KMS-11 (cell line): ENCODE results near the gene TNFAIP1.

Experiments
- H2AFZ ChIP-seq: fragments of 200-600 bp; sonication (generic); 2 replicates; pipeline ENCODE4 v1.6.1; 2016; ENCODE audit warnings: antibody characterized with exemption, mixed run types, low read depth
- H3K27ac ChIP-seq: fragments of 200-600 bp; sonication (generic); 2 replicates; pipeline ENCODE4 v1.6.1; 2016; ENCODE audit warnings: mild to moderate bottlenecking, mixed run types
- H3K27me3 ChIP-seq: fragments of 200-600 bp; sonication (generic); 2 replicates; pipeline ENCODE4 v1.6.1; 2017; ENCODE audit warnings: mild to moderate bottlenecking, low read depth, mixed run types, moderate library complexity; ENCODE audit not compliant: insufficient read depth
- H3K36me3 ChIP-seq: fragments of 200-600 bp; sonication (generic); 2 replicates; pipeline ENCODE4 v1.6.1; 2017; ENCODE audit warnings: mild to moderate bottlenecking, mixed run types; ENCODE audit not compliant: insufficient read depth
- H3K4me1 ChIP-seq: fragments of 200-600 bp; sonication (generic); 2 replicates; pipeline ENCODE4 v1.6.1; 2016; ENCODE audit warnings: mild to moderate bottlenecking, low read depth, mixed run types; ENCODE audit not compliant: poor library complexity, severe bottlenecking
- H3K4me2 ChIP-seq: fragments of 200-600 bp; sonication (generic); 2 replicates; pipeline ENCODE4 v1.7.0; 2016; ENCODE audit warnings: mild to moderate bottlenecking, mixed run types
- H3K4me3 ChIP-seq: fragments of 200-600 bp; sonication (generic); IDR thresholded peaks from 2 replicates; pipeline ENCODE4 v1.6.1; 2017; ENCODE audit warnings: low read depth, low read length, mixed read lengths; ENCODE audit not compliant: insufficient read depth
- H3K79me2 ChIP-seq: fragments of 200-600 bp; sonication (generic); 2 replicates; pipeline ENCODE4 v1.6.1; 2016; ENCODE audit warnings: low read depth, mixed run types; ENCODE audit not compliant: insufficient read depth
- H3K9ac ChIP-seq: fragments of 200-600 bp; sonication (generic); 2 replicates; pipeline ENCODE4 v1.6.1; 2016; ENCODE audit warnings: mild to moderate bottlenecking, mixed run types
- H4K20me1 ChIP-seq: fragments of 200-600 bp; sonication (generic); 2 replicates; pipeline ENCODE4 v1.6.1; 2016; ENCODE audit warnings: mild to moderate bottlenecking, mixed run types; ENCODE audit not compliant: insufficient read depth
- TF ChIP-seq, protein P1 (sequence below): fragments of 200-600 bp; sonication (generic); conservative IDR thresholded peaks from 2 replicates; pipeline ENCODE4 v1.6.1; 2017; ENCODE audit warnings: low read depth, mild to moderate bottlenecking, antibody characterized with exemption, low read length, moderate library complexity, mixed read lengths

The TNFAIP1 gene

DNA sequence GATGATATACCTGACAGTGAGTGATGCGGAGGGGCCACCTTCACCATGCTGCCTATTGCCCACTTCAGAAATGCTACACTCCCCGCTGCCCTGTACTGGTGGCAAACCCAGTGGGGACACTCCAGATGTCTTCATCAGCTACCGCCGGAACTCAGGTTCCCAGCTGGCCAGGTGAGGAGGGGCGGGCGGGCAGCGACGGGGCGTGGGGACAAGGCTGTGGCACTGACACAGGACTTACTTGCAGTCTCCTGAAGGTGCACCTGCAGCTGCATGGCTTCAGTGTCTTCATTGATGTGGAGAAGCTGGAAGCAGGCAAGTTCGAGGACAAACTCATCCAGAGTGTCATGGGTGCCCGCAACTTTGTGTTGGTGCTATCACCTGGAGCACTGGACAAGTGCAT, 52.5 kb downstream of the TNFAIP1 start:
- TF ChIP-seq, protein P1, sequence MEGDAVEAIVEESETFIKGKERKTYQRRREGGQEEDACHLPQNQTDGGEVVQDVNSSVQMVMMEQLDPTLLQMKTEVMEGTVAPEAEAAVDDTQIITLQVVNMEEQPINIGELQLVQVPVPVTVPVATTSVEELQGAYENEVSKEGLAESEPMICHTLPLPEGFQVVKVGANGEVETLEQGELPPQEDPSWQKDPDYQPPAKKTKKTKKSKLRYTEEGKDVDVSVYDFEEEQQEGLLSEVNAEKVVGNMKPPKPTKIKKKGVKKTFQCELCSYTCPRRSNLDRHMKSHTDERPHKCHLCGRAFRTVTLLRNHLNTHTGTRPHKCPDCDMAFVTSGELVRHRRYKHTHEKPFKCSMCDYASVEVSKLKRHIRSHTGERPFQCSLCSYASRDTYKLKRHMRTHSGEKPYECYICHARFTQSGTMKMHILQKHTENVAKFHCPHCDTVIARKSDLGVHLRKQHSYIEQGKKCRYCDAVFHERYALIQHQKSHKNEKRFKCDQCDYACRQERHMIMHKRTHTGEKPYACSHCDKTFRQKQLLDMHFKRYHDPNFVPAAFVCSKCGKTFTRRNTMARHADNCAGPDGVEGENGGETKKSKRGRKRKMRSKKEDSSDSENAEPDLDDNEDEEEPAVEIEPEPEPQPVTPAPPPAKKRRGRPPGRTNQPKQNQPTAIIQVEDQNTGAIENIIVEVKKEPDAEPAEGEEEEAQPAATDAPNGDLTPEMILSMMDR = no peak
- H3K27ac ChIP-seq = no peak overlapping the region
- no peaks in the 10 kb centered on the region for H3K4me1 ChIP-seq
- no peak overlapping the region for H3K9ac ChIP-seq
- no peak overlapping the region for H2AFZ ChIP-seq
- H3K27me3 ChIP-seq = no peaks in the 10 kb centered on the region
- H3K36me3 ChIP-seq = no peaks in the 10 kb centered on the region
- no peak overlapping the region for H3K4me2 ChIP-seq
- no peak overlapping the region for H3K4me3 ChIP-seq
- no peaks in the 10 kb centered on the region for H3K79me2 ChIP-seq
- no peaks in the 10 kb centered on the region for H4K20me1 ChIP-seq

DNA sequence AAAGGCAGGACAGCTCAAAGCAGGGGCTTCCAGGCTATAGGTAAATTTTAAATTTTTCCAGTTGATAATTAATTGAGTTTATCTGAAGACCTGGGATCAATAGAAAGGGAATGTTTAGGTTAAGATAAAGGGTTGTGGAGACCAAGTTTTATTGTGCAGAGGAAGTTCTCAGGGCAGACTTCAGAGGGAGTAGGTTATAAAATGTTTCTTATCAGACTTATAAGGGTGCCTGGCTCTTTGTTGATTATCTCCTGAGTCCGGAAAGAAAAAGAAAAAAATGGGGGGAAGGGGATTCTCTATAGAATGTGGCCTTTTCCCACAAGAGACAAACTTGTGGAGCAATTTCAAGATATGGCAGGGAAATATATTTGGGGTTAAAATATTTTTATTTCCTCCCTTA, 54.6 kb downstream of the TNFAIP1 start:
- no peak overlapping the region for H3K9ac ChIP-seq
- no peaks in the 10 kb centered on the region for H4K20me1 ChIP-seq
- TF ChIP-seq, protein P1 = no peak
- no peak overlapping the region for H3K4me2 ChIP-seq
- no peaks in the 10 kb centered on the region for H3K27me3 ChIP-seq
- H3K36me3 ChIP-seq = no peaks in the 10 kb centered on the region
- no peak overlapping the region for H2AFZ ChIP-seq
- no peak overlapping the region for H3K4me3 ChIP-seq
- no peaks in the 10 kb centered on the region for H3K79me2 ChIP-seq
- H3K27ac ChIP-seq = no peak overlapping the region
- H3K4me1 ChIP-seq = no peaks in the 10 kb centered on the region

DNA sequence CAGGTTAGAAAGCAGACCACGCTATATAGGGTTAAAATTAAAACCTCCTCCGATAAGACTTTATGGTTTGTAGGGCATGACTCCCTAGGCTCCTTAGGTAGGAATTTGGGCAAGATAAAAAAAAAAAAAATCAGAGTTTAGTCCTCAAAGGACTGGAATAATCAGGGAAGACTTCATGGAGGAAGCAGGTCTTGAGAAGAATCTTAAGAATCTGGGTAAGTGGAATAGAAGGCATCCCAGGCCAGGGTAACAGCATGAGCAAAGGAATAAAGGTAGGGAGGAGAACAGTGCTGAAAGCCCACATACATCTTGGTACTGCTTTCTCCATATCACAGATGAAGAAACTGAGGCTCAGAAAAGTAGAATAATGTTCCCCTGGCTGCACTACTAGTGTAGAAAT, 55.0 kb downstream of the TNFAIP1 start:
- Histone ChIP-seq H3K79me2 (no peaks in the 10 kb centered on the region), H3K4me3 (no peak overlapping the region), H3K4me1 (no peaks in the 10 kb centered on the region), H3K4me2 (no peak overlapping the region), H3K27me3 (no peaks in the 10 kb centered on the region), H3K9ac (no peak overlapping the region), H2AFZ (no peak overlapping the region), H4K20me1 (no peaks in the 10 kb centered on the region), H3K36me3 (no peaks in the 10 kb centered on the region), H3K27ac (no peak overlapping the region)
- TF ChIP-seq, protein P1 = no peak

DNA sequence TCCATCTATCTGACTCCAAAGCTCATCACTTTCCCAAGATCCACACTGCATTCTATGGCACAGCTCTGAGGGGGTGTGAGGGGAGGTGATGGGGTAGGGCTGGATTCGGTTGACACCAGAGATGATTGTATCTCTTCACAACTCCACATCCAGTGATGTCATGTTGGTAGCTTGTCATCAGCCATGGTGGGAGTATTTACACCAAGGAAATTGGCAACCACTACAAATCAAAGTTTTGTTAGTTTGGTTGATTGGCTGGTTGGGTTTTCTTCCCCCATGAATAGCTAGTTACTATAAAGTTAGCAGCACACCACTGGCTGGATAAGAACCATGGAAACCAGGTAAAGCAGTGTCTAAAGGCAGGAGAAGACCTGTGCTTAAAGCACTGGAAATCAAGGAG, 55.4 kb downstream of the TNFAIP1 start:
- H3K27ac ChIP-seq = no peak overlapping the region
- H3K79me2 ChIP-seq = no peaks in the 10 kb centered on the region
- TF ChIP-seq, protein P1 = no peak
- H3K4me1 ChIP-seq = no peaks in the 10 kb centered on the region
- H3K4me2 ChIP-seq = no peak overlapping the region
- H3K4me3 ChIP-seq = no peak overlapping the region
- no peaks in the 10 kb centered on the region for H4K20me1 ChIP-seq
- no peak overlapping the region for H3K9ac ChIP-seq
- no peak overlapping the region for H2AFZ ChIP-seq
- no peaks in the 10 kb centered on the region for H3K27me3 ChIP-seq
- H3K36me3 ChIP-seq = no peaks in the 10 kb centered on the region

DNA sequence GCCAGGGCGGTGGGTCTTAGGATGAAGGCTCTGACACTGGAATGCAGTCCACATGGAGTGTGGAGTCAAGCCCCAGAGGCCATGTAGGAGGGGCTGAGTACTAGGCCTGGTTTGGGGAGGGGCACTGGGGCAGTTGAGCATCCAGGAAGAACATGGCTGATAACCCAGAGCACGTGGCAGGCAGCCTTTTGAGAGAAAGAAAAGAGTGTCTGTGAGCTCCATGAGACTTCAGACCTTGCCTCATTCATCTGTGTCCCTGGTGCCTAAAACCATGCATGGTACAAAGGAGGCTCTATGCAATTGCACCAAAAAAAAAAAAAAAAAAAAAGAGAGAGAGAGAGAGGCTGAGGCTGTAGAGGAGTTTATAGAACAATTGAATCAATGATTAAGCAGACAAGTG, 55.8 kb downstream of the TNFAIP1 start:
- H3K27me3 ChIP-seq = no peaks in the 10 kb centered on the region
- H3K4me3 ChIP-seq = no peak overlapping the region
- no peak overlapping the region for H3K27ac ChIP-seq
- TF ChIP-seq, protein P1 = no peak
- H3K36me3 ChIP-seq = no peaks in the 10 kb centered on the region
- no peak overlapping the region for H3K4me2 ChIP-seq
- no peaks in the 10 kb centered on the region for H3K4me1 ChIP-seq
- no peak overlapping the region for H3K9ac ChIP-seq
- no peaks in the 10 kb centered on the region for H4K20me1 ChIP-seq
- H3K79me2 ChIP-seq = no peaks in the 10 kb centered on the region
- H2AFZ ChIP-seq = no peak overlapping the region
